Trophoblast cell (in vitro differentiated cells and primary cell): ENCODE measurements around the gene ARMC2.

Experiments used
- DNase-seq, 2 donors: peaks; one replicate each; pipeline ENCODE4 v3.0.0-alpha.2; 2016
- H2AFZ ChIP-seq: 2 replicates; pipeline ENCODE4 v1.6.1; 2013; ENCODE audit warnings: low read length, moderate library complexity, mild to moderate bottlenecking; ENCODE audit not compliant: insufficient read depth, poor library complexity
- H2AK5ac ChIP-seq: 2 replicates; pipeline ENCODE4 v1.6.1; 2013; ENCODE audit warnings: mild to moderate bottlenecking, low read length
- H2BK120ac ChIP-seq: 2 replicates; pipeline ENCODE4 v1.6.1; 2013; ENCODE audit warnings: low read length, mild to moderate bottlenecking, moderate library complexity; ENCODE audit not compliant: insufficient read depth, poor library complexity
- H2BK12ac ChIP-seq: 2 replicates; pipeline ENCODE4 v1.6.1; 2013; ENCODE audit warnings: mild to moderate bottlenecking, low read length, moderate library complexity
- H2BK5ac ChIP-seq: 2 replicates; pipeline ENCODE4 v1.6.1; 2013; ENCODE audit warnings: low read length, low read depth, moderate library complexity, mild to moderate bottlenecking; ENCODE audit not compliant: poor library complexity
- H3K14ac ChIP-seq: 2 replicates; pipeline ENCODE4 v1.6.1; 2013; ENCODE audit warnings: mild to moderate bottlenecking, low read length
- H3K18ac ChIP-seq: 2 replicates; pipeline ENCODE4 v1.6.1; 2013; ENCODE audit warnings: mild to moderate bottlenecking, low read length
- H3K23ac ChIP-seq: 2 replicates; pipeline ENCODE4 v1.6.1; 2013; ENCODE audit warnings: low read length
- H3K27ac ChIP-seq: 2 replicates; pipeline ENCODE4 v1.5.1; 2013; ENCODE audit warnings: low read depth, mild to moderate bottlenecking, inconsistent platforms, low read length, moderate library complexity
- H3K27me3 ChIP-seq: 2 replicates; pipeline ENCODE4 v1.6.1; 2013; ENCODE audit warnings: inconsistent platforms, mild to moderate bottlenecking, low read length, moderate library complexity; ENCODE audit not compliant: insufficient read depth
- H3K36me3 ChIP-seq, 2 experiments: 1 replicate in 1 of 2; 2 replicates in 1 of 2; pipeline ENCODE4 v1.6.1; 2013; ENCODE audit warnings: low read length in 2 of 2, mild to moderate bottlenecking in 2 of 2, moderate library complexity in 1 of 2; ENCODE audit not compliant: insufficient read depth in 2 of 2, control insufficient read depth in 1 of 2
- H3K4ac ChIP-seq: 2 replicates; pipeline ENCODE4 v1.6.1; 2013; ENCODE audit warnings: low read depth, mild to moderate bottlenecking, low read length, moderate library complexity
- H3K4me1 ChIP-seq, 2 experiments: 1 replicate in 1 of 2; 2 replicates in 1 of 2; pipeline ENCODE4 v1.6.1; 2013; ENCODE audit warnings: low read length in 2 of 2, mild to moderate bottlenecking in 2 of 2, moderate library complexity in 1 of 2; ENCODE audit not compliant: insufficient read depth in 2 of 2, control insufficient read depth in 1 of 2
- H3K4me2 ChIP-seq: 2 replicates; pipeline ENCODE4 v1.6.1; 2013; ENCODE audit warnings: inconsistent platforms, mild to moderate bottlenecking, low read length, moderate library complexity
- H3K4me3 ChIP-seq: 2 replicates; pipeline ENCODE4 v1.5.1; 2013; ENCODE audit warnings: mild to moderate bottlenecking, low read depth, low read length, inconsistent platforms
- H3K79me1 ChIP-seq: one replicate; pipeline ENCODE4 v1.6.1; 2013; ENCODE audit warnings: low read length
- H3K79me2 ChIP-seq: 2 replicates; pipeline ENCODE4 v1.6.1; 2013; ENCODE audit warnings: low read length, mild to moderate bottlenecking; ENCODE audit not compliant: control insufficient read depth, insufficient read depth, poor library complexity
- H3K9ac ChIP-seq: 2 replicates; pipeline ENCODE4 v1.6.1; 2013; ENCODE audit warnings: mild to moderate bottlenecking, low read length
- H3K9me3 ChIP-seq: 2 replicates; pipeline ENCODE4 v1.6.1; 2013; ENCODE audit warnings: low read depth, mild to moderate bottlenecking, control low read depth, inconsistent platforms, low read length; ENCODE audit not compliant: insufficient read depth
- H4K12ac ChIP-seq: 2 replicates; pipeline ENCODE4 v1.6.1; 2013; ENCODE audit warnings: low read depth, mild to moderate bottlenecking, low read length, moderate library complexity
- H4K8ac ChIP-seq: 2 replicates; pipeline ENCODE4 v1.6.1; 2013; ENCODE audit warnings: low read depth, mild to moderate bottlenecking, low read length, moderate library complexity
- H4K91ac ChIP-seq: one replicate; pipeline ENCODE4 v1.6.1; 2013; ENCODE audit warnings: low read depth, mild to moderate bottlenecking, low read length, moderate library complexity
- WGBS: extraction: QIAGEN DNeasy Blood & Tissue Kit; methylation state at CpG from one replicate; pipeline ENCODE4 v1.1.7; 2013; ENCODE audit warnings: missing lambda C conversion rate; ENCODE audit not compliant: insufficient read length, insufficient coverage; ENCODE audit errors: extremely low coverage; 5-methylcytosine and 5-hydroxymethylcytosine counted together

ARMC2 gene

GRCh38 chr6:108799791-108800190 is 48.4 kb upstream of the ARMC2 start:
- H3K9ac ChIP-seq, result no peak overlapping the region
- H3K79me1 ChIP-seq, result peaks cover 3% of the 10 kb centered on the region
- no peak overlapping the region for H3K4me3 ChIP-seq
- no peak overlapping the region for H2AK5ac ChIP-seq
- WGBS, result no CpG with 5 or more reads among the region's 1 CpG
- no peak overlapping the region for H4K8ac ChIP-seq
- H3K79me2 ChIP-seq, result no peaks in the 10 kb centered on the region
- H3K14ac ChIP-seq, result no peak overlapping the region
- no peak overlapping the region for H2BK5ac ChIP-seq
- H3K4me1 ChIP-seq, result peaks cover 13 to 15% of the 10 kb centered on the region in 2 experiments
- H3K4me2 ChIP-seq, result no peak overlapping the region
- no peak overlapping the region for H3K4ac ChIP-seq
- no peaks in the 10 kb centered on the region for H3K27me3 ChIP-seq
- no peaks in the 10 kb centered on the region for H3K36me3 ChIP-seq
- H2BK12ac ChIP-seq, result no peak overlapping the region
- H3K9me3 ChIP-seq, result no peaks in the 10 kb centered on the region
- no peak overlapping the region for H3K18ac ChIP-seq
- H2AFZ ChIP-seq, result no peak overlapping the region
- peak; percentile 12 to 84 for DNase-seq
- H3K27ac ChIP-seq, result no peak overlapping the region
- no peak overlapping the region for H4K12ac ChIP-seq
- H4K91ac ChIP-seq, result no peak overlapping the region
- H3K23ac ChIP-seq, result no peak overlapping the region
- H2BK120ac ChIP-seq, result no peak overlapping the region

DNA sequence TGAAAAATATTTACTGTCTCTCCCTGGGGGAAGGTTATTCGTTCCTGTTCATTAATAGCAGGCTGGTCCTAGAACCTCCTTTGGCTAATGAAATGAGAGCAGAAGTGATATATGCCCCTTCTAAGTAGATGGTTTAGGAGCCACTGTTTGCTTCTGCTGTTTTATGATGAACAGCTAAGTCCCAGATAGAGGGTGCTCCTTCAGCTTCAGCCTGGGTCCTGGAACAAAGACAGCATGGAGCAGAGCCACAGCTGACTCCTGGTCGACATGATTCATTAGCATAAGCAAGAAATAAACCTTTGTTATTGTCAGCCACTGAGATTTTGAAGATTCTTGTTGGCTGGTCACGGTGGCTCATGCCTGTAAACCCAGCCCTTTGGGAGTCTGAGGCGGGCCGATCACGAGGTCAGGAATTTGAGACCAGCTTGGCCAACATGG is 47.8 kb upstream of the ARMC2 start:
- H4K8ac ChIP-seq, result no peak overlapping the region
- H3K9ac ChIP-seq, result no peak overlapping the region
- WGBS, result no CpG with 5 or more reads among the region's 6 CpGs
- no peak for DNase-seq
- no peaks in the 10 kb centered on the region for H3K79me2 ChIP-seq
- no peak overlapping the region for H2AK5ac ChIP-seq
- H3K36me3 ChIP-seq, result no peaks in the 10 kb centered on the region
- no peak overlapping the region for H3K23ac ChIP-seq
- no peak overlapping the region for H3K4me3 ChIP-seq
- H3K9me3 ChIP-seq, result peaks cover 2% of the 10 kb centered on the region
- H4K12ac ChIP-seq, result no peak overlapping the region
- H3K4me2 ChIP-seq, result no peak overlapping the region
- no peak overlapping the region for H2BK12ac ChIP-seq
- H3K27me3 ChIP-seq, result no peaks in the 10 kb centered on the region
- no peak overlapping the region for H2BK5ac ChIP-seq
- H3K4ac ChIP-seq, result no peak overlapping the region
- H3K79me1 ChIP-seq, result peaks cover 3% of the 10 kb centered on the region
- no peak overlapping the region for H4K91ac ChIP-seq
- no peak overlapping the region for H2BK120ac ChIP-seq
- no peak overlapping the region for H2AFZ ChIP-seq
- H3K14ac ChIP-seq, result no peak overlapping the region
- H3K4me1 ChIP-seq, result peaks cover 17 to 19% of the 10 kb centered on the region in 2 experiments
- no peak overlapping the region for H3K18ac ChIP-seq
- H3K27ac ChIP-seq, result no peak overlapping the region

- H3K23ac ChIP-seq, result no peak overlapping the region
- H3K4ac ChIP-seq, result no peak overlapping the region
- no peak overlapping the region for H4K91ac ChIP-seq
- no peak overlapping the region for H3K9ac ChIP-seq
- no peak overlapping the region for H2AK5ac ChIP-seq
- no peak overlapping the region for H3K4me2 ChIP-seq
- no peak overlapping the region for H3K4me3 ChIP-seq
- no peak overlapping the region for H3K14ac ChIP-seq
- no peak overlapping the region for H2BK120ac ChIP-seq
- peaks cover 19 to 22% of the 10 kb centered on the region in 2 experiments for H3K4me1 ChIP-seq
- peaks cover 3% of the 10 kb centered on the region for H3K79me1 ChIP-seq
- no peaks in the 10 kb centered on the region for H3K36me3 ChIP-seq
- no CpG with 5 or more reads among the region's 2 CpGs for WGBS
- no peak overlapping the region for H2BK12ac ChIP-seq
- no peaks in the 10 kb centered on the region for H3K79me2 ChIP-seq
- no peak overlapping the region for H2BK5ac ChIP-seq
- H3K27ac ChIP-seq, result no peak overlapping the region
- no peak overlapping the region for H4K8ac ChIP-seq
- no peak overlapping the region for H4K12ac ChIP-seq
- H3K18ac ChIP-seq, result no peak overlapping the region
- no peak overlapping the region for H2AFZ ChIP-seq
- DNase-seq, result no peak
- no peaks in the 10 kb centered on the region for H3K27me3 ChIP-seq
- peaks cover 2% of the 10 kb centered on the region for H3K9me3 ChIP-seq
Measured at GRCh38 chr6:108801366-108801765, 46.9 kb upstream of the ARMC2 start.

DNA sequence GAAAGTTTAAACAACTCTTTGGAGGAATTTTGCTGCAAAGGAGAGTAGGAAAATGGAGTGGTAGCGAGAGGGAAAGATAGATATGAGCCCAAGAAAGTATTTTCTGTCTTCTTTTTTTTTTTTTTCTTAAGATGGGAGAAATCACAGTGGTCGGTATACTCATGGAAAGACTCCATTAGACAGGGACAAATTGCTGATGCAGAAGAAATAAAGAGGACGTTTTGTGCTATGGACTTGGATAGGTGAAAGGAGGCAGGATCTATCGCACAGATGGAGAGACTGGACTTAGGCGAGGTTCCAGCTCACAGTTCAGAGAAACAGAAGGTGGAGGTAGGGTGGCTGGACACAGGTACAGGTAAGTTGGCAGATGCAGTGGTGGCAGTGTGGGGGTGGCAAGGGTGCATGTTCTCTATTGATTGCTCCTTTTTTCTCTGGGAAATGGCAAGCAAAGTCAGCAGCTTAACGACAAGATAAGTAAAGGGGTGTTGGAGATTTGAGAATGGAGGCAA is 44.2 kb upstream of the ARMC2 start:
- H3K4me3 ChIP-seq, result no peak overlapping the region
- H2BK120ac ChIP-seq, result no peak overlapping the region
- H3K27me3 ChIP-seq, result no peaks in the 10 kb centered on the region
- H4K91ac ChIP-seq, result no peak overlapping the region
- no peak overlapping the region for H3K23ac ChIP-seq
- no peak overlapping the region for H3K4ac ChIP-seq
- H3K4me2 ChIP-seq, result no peak overlapping the region
- H3K14ac ChIP-seq, result no peak overlapping the region
- H3K9me3 ChIP-seq, result peaks cover 2% of the 10 kb centered on the region
- no peaks in the 10 kb centered on the region for H3K79me2 ChIP-seq
- H3K36me3 ChIP-seq, result no peaks in the 10 kb centered on the region
- no peaks in the 10 kb centered on the region for H3K79me1 ChIP-seq
- H3K18ac ChIP-seq, result no peak overlapping the region
- H3K27ac ChIP-seq, result no peak overlapping the region
- WGBS, result no CpG with 5 or more reads among the region's 6 CpGs
- no peak overlapping the region for H3K9ac ChIP-seq
- H2BK12ac ChIP-seq, result no peak overlapping the region
- H2AFZ ChIP-seq, result no peak overlapping the region
- peaks cover 8 to 9% of the 10 kb centered on the region in 2 experiments for H3K4me1 ChIP-seq
- no peak overlapping the region for H2BK5ac ChIP-seq
- no peak overlapping the region for H4K8ac ChIP-seq
- H2AK5ac ChIP-seq, result no peak overlapping the region
- DNase-seq, result no peak
- H4K12ac ChIP-seq, result no peak overlapping the region
